RWPE1 (cell line): ENCODE results near the gene PALLD.

Experiments used
- CTCF ChIA-PET: fragments of 350-600 bp; sonication (Branson Sonifier 250); formaldehyde crosslinking; extraction: SDS; loops from one replicate; lab custom pipeline; 2021; lab: Yijun Ruan, JAX
- POLR2A ChIA-PET: fragments of 400-600 bp; formaldehyde crosslinking; extraction: SDS; loops from one replicate; lab custom pipeline; 2020; ENCODE audit warnings: antibody characterized with exemption; ENCODE audit not compliant: low non-redundant PET; lab: Yijun Ruan, JAX
- DNase-seq: peaks from one replicate; pipeline ENCODE4 v3.0.0; 2012; ENCODE audit warnings: low spot score
- H3K27ac ChIP-seq: fragments of 450-650 bp; 2 replicates; pipeline ENCODE4 v1.5.1; 2017
- TF ChIP-seq, protein P1 (sequence below): fragments of 450-650 bp; conservative IDR thresholded peaks from 2 replicates; pipeline ENCODE4 v1.5.1; 2017; ENCODE audit warnings: low read depth, mild to moderate bottlenecking

Gene PALLD

DNA sequence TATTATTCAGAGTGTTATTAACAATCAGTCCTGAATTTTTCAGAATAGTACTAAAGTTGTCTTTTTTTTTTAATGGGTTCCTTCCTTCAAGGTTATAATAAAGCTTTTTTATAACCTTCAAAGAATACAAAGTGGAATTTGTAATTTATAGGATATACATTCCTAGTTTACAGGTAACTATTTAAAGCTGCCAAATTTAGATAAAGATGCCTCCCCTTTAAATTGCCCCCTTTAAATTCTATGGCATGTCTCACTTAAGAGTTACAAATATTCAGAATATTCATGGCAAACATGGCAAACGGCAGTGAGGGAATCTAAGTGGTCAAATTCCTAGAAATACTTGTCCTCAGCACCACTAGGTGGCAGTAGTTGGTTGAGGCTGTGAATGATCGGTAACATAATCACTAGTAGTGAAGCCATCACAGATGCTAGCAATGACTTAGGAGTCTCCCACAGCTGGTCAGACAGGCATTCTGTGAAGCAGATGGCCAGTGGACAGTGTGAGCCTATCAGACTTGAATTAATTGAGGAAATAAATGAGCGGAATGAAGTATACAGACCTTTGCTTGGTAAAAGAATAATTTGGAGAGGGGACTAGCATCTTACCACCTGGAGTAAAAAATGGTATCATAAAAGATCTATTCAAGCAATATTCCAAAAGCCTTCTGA is 426.8 kb downstream of the PALLD start:
- POLR2A ChIA-PET = interaction anchor here (1.2 kb wide), 1 partner anchor 86 kb away, joined by 3 read pairs; the partner anchor contains the start of gene CBR4
- no peak overlapping the region for H3K27ac ChIP-seq
- TF ChIP-seq, protein P1, sequence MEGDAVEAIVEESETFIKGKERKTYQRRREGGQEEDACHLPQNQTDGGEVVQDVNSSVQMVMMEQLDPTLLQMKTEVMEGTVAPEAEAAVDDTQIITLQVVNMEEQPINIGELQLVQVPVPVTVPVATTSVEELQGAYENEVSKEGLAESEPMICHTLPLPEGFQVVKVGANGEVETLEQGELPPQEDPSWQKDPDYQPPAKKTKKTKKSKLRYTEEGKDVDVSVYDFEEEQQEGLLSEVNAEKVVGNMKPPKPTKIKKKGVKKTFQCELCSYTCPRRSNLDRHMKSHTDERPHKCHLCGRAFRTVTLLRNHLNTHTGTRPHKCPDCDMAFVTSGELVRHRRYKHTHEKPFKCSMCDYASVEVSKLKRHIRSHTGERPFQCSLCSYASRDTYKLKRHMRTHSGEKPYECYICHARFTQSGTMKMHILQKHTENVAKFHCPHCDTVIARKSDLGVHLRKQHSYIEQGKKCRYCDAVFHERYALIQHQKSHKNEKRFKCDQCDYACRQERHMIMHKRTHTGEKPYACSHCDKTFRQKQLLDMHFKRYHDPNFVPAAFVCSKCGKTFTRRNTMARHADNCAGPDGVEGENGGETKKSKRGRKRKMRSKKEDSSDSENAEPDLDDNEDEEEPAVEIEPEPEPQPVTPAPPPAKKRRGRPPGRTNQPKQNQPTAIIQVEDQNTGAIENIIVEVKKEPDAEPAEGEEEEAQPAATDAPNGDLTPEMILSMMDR = peak; percentile 85
- peak; percentile 70 for DNase-seq
- CTCF ChIA-PET = interaction anchor here (0.6 to 2.4 kb wide), 13 partner anchors 12 to 1020 kb away, joined by 3 to 17 read pairs (median 3); partner anchors contain the start of gene CBR4

GRCh38 chr4:168924667-168925066 is 427.8 kb downstream of the PALLD start:
- no peak for DNase-seq
- ChIA-PET POLR2A (interaction anchor here (0.5 kb wide), 1 partner anchor 86 kb away, joined by 6 read pairs; the partner anchor contains the start of gene CBR4), CTCF (interaction anchor here (0.7 to 2.4 kb wide), 4 partner anchors 85 to 642 kb away, joined by 3 to 17 read pairs (median 4); partner anchors contain the start of gene CBR4)
- TF ChIP-seq, protein P1 = no peak
- H3K27ac ChIP-seq = no peak overlapping the region

- no peak for DNase-seq
- POLR2A ChIA-PET = no interaction called here
- TF ChIP-seq, protein P1 = no peak
- H3K27ac ChIP-seq = no peak overlapping the region
- CTCF ChIA-PET = no interaction called here
Observed at GRCh38 chr4:168925789-168926490, 429.1 kb downstream of the PALLD start.

GRCh38 chr4:168928346-168928745 is 431.5 kb downstream of the PALLD start:
- TF ChIP-seq, protein P1 = no peak
- peak; percentile 23 for DNase-seq
- ChIA-PET CTCF (interaction anchor here (0.5 to 0.7 kb wide), 3 partner anchors 195 to 1292 kb away, joined by 3 read pairs; no protein-coding TSS in a partner anchor), POLR2A (no interaction called here)
- H3K27ac ChIP-seq = no peak overlapping the region

DNA sequence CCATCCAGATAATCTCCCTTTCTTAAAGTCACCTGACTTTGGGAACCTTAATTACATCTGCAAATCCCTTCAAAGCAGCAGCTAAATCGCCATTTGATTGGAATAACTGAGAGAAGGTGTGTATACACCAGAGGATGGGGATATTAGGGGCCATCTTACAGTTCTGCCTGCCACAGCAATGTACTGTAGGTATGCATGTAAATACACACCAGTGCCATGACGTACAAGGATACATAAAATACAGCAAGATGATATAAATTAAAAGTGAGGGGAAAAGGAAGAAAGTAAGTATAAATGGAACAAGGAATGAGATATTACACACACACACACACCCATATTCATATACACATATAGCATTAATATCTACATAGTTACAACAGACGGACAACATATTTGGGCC is 432.0 kb downstream of the PALLD start:
- TF ChIP-seq, protein P1 = no peak
- H3K27ac ChIP-seq = no peak overlapping the region
- no peak for DNase-seq
- POLR2A ChIA-PET = no interaction called here
- CTCF ChIA-PET = interaction anchor here (0.7 kb wide), 1 partner anchor 1292 kb away, joined by 3 read pairs; no protein-coding TSS in a partner anchor
